B cell (primary cell): Measurements from ENCODE around the gene EFCAB14. TPM values are rescaled to one million over a fixed set of nuclear protein-coding genes. Genes with fewer than 3 reads are reported as not detected.

ENCODE experiments used
- ATAC-seq: fragments of 200-7000 bp; cut with Tn5 transposase; one replicate; pipeline ENCODE4 v1.10.0; 2021; ENCODE audit warnings: low read depth, mild to moderate bottlenecking, moderate number of reproducible peaks, moderate library complexity
- CTCF ChIA-PET: fragments of 350-600 bp; sonication (Branson Sonifier 250); formaldehyde crosslinking; loops from one replicate; lab custom pipeline; 2021; ENCODE audit warnings: antibody characterized with exemption, inconsistent platforms; lab: Charles Lee
- POLR2A ChIA-PET: fragments of 350-600 bp; sonication (Branson Sonifier 250); formaldehyde crosslinking; loops from one replicate; lab custom pipeline; 2021; ENCODE audit warnings: antibody characterized with exemption; lab: Charles Lee
- DNase-seq: peaks from one replicate; pipeline ENCODE4 v3.0.0; 2013
- H2AFZ ChIP-seq: 2 replicates; pipeline ENCODE4 v1.6.1; 2012; ENCODE audit warnings: mild to moderate bottlenecking, low read depth, low read length; ENCODE audit not compliant: insufficient read depth, poor library complexity, severe bottlenecking
- H3K27ac ChIP-seq, 2 donors: 1 replicate in 1 of 2; 2 replicates in 1 of 2; pipeline ENCODE4 v1.5.1; 2012 to 2013; ENCODE audit warnings: low read length in 2 of 2, mild to moderate bottlenecking in 2 of 2, moderate library complexity in 1 of 2
- H3K27me3 ChIP-seq, 4 experiments: fragments of 200-600 bp in 1 of 4; sonication (generic) in 1 of 4; replicated peaks in 1 of 4; 1 replicate in 2 of 4; 2 replicates in 2 of 4; pipeline versions ENCODE4 v1.6.1 to v1.7.0; 2013 to 2016; ENCODE audit warnings: low read length in 3 of 4, mild to moderate bottlenecking in 2 of 4, mixed read lengths in 1 of 4, moderate library complexity in 1 of 4; ENCODE audit not compliant: insufficient read depth in 4 of 4, control insufficient read depth in 3 of 4; ENCODE audit errors: control extremely low read depth in 1 of 4
- H3K36me3 ChIP-seq, 2 experiments: replicated peaks in 1 of 2; 1 replicate in 1 of 2; 2 replicates in 1 of 2; pipeline versions ENCODE4 v1.6.1 to v1.7.1; 2013; ENCODE audit warnings: low read length in 1 of 2; ENCODE audit not compliant: insufficient read depth in 2 of 2, control insufficient read depth in 1 of 2; ENCODE audit errors: control extremely low read depth in 1 of 2, extremely low read depth in 1 of 2
- H3K4me1 ChIP-seq, 2 donors: fragments of 200-600 bp in 1 of 2; sonication (generic) in 1 of 2; 1 replicate in 1 of 2; 2 replicates in 1 of 2; pipeline versions ENCODE4 v1.5.1 to v1.6.1; 2013 to 2017; ENCODE audit warnings: low read length in 2 of 2; ENCODE audit not compliant: control insufficient read depth in 2 of 2, insufficient read depth in 2 of 2
- H3K4me2 ChIP-seq: replicated peaks from 2 replicates; pipeline ENCODE3; 2012; ENCODE audit warnings: mild to moderate bottlenecking, low read depth, low read length; ENCODE audit not compliant: poor library complexity, severe bottlenecking
- H3K4me3 ChIP-seq, 5 experiments: fragments of 200-600 bp in 1 of 5; sonication (generic) in 1 of 5; 1 replicate in 3 of 5; 2 replicates in 2 of 5; pipeline versions ENCODE4 v1.5.1 to v1.7.0; 2011 to 2016; ENCODE audit warnings: low read length in 4 of 5, mild to moderate bottlenecking in 4 of 5, low read depth in 2 of 5, control low read depth in 1 of 5, moderate library complexity in 1 of 5; ENCODE audit not compliant: insufficient read depth in 1 of 5; ENCODE audit errors: control extremely low read depth in 1 of 5, extremely low read depth in 1 of 5
- H3K79me2 ChIP-seq: fragments of 200-600 bp; sonication (generic); one replicate; pipeline ENCODE4 v1.6.0; 2016; ENCODE audit warnings: low read length; ENCODE audit not compliant: control insufficient read depth, insufficient read depth
- H3K9ac ChIP-seq: fragments of 200-600 bp; sonication (generic); 2 replicates; pipeline ENCODE4 v1.6.1; 2017; ENCODE audit warnings: mild to moderate bottlenecking, low read length, moderate library complexity
- H3K9me3 ChIP-seq, 3 donors: one replicate each; pipeline versions ENCODE4 v1.6.1 to v1.7.1; 2013; ENCODE audit warnings: low read length in 2 of 3; ENCODE audit not compliant: control insufficient read depth in 2 of 3, insufficient read depth in 1 of 3; ENCODE audit errors: control extremely low read depth in 1 of 3
- H4K20me1 ChIP-seq: 2 replicates; pipeline ENCODE4 v1.6.0; 2012; ENCODE audit warnings: mild to moderate bottlenecking, low read length; ENCODE audit not compliant: insufficient read depth, control insufficient read depth, poor library complexity, severe bottlenecking
- H3K27ac Mint-ChIP-seq: one replicate; pipeline ENCODE4 v1.8.0; 2021; ENCODE audit warnings: mixed read lengths
- H3K27me3 Mint-ChIP-seq: one replicate; pipeline ENCODE4 v1.8.0; 2021; ENCODE audit warnings: mixed read lengths
- H3K4me1 Mint-ChIP-seq: one replicate; pipeline ENCODE4 v1.8.0; 2021; ENCODE audit warnings: mixed read lengths
- H3K4me3 Mint-ChIP-seq: one replicate; pipeline ENCODE4 v1.8.0; 2021; ENCODE audit warnings: mixed read lengths
- H3K9me3 Mint-ChIP-seq: one replicate; pipeline ENCODE4 v1.8.0; 2022; ENCODE audit warnings: mixed read lengths; ENCODE audit not compliant: insufficient read depth
- EZH2 ChIP-seq: IDR thresholded peaks from 2 replicates; pipeline ENCODE4 v1.6.1; 2012; ENCODE audit warnings: borderline replicate concordance, low read depth, mild to moderate bottlenecking, moderate library complexity, low read length; ENCODE audit not compliant: insufficient read depth, poor library complexity, severe bottlenecking
- WGBS: methylation state at CpG from one replicate; pipeline ENCODE4 v1.1.5; 2013; ENCODE audit warnings: missing lambda C conversion rate; ENCODE audit not compliant: insufficient coverage; 5-methylcytosine and 5-hydroxymethylcytosine counted together
- intact Hi-C: fragments of 100-400 bp; cut with micrococcal nuclease; formaldehyde crosslinking; loops from one replicate; pipeline ENCODE4 v1.10.0; 2022
- polyA plus RNA-seq: library from polyadenylated mRNA; depleted of rRNA; stranded (reverse); fragments of >200 nt; gene quantifications from 2 replicates; pipeline ENCODE4 v1.2.3, GENCODE V29; 2012
- total RNA-seq, 2 donors: library from RNA; stranded (reverse); fragments of 120-200 nt in 1 of 2; gene quantifications; 1 replicate in 1 of 2; 2 replicates in 1 of 2; pipeline versions ENCODE4 v1.2.3 to v1.2.4, GENCODE V29; 2013 to 2022
- TF ChIP-seq, protein P1 (sequence below): fragments of 200-600 bp; IDR thresholded peaks from one replicate; pipeline ENCODE4 v1.8.0; 2022; ENCODE audit warnings: antibody characterized with exemption, mild to moderate bottlenecking

EFCAB14 gene
- total and polyA plus RNA-seq, 2 donors (not counting 1 experiment from before 2014, with no cell fraction given): 22.8 to 98.8 TPM

DNA sequence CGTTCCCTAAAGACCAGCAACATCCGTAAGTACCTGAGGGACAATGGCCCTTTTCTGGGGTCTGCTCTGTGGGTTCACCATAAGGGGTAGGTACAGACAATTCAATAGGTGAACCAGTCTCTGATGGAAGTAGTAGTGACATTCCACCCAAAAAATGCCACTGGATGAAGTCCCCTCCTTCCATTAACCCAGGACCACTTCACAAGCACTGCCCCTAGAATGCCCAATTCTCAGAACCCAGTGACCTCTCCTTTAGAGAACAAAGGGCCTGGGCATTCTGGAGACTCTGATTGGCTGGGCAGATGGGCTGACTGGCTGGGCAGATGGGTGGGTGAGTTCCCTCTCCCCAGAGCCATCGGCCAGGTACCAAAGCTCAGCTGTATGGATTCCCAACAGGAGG lies 47.4 kb downstream of the EFCAB14 start, which contains the start of gene TEX38:
Gene TEX38, plus strand, starts transcription at position 301 of the 400 bp plus-strand sequence. Its CDS starts 81 bp downstream, at position 382.
- Histone ChIP-seq H4K20me1 (no peaks in the 10 kb centered on the region), H3K27me3 (no peaks in the 10 kb centered on the region), H3K9ac (no peak within 1 kb of the TSS), H2AFZ (no peak within 1 kb of the TSS), H3K36me3 (peaks cover 5 to 8% of the 10 kb centered on the region in 2 experiments), H3K27ac (no peak within 1 kb of the TSS), H3K9me3 (no peaks in the 10 kb centered on the region), H3K4me1 (peaks cover 19 to 20% of the 10 kb centered on the region in 2 donors), H3K79me2 (peaks cover 8% of the 10 kb centered on the region), H3K4me3 (no peak within 1 kb of the TSS), H3K4me2 (no peak within 1 kb of the TSS)
- no peaks in the 10 kb centered on the region for H3K27me3 Mint-ChIP-seq
- whole genome bisulfite sequencing: 94% methylated on average over 2 of the region's 3 CpGs
- intact Hi-C loops: no loop called here
- no peak within 1 kb of the TSS for H3K27ac Mint-ChIP-seq
- H3K9me3 Mint-ChIP-seq: no peaks in the 10 kb centered on the region
- H3K4me3 Mint-ChIP-seq: no peak within 1 kb of the TSS
- ATAC-seq (no peak), DNase-seq (no peak)
- POLR2A ChIA-PET: no interaction called here
- CTCF ChIA-PET: interaction anchor here (0.6 kb wide), 1 partner anchor 53 kb away, joined by 3 read pairs; no protein-coding TSS in a partner anchor
- TF ChIP-seq, protein P1, sequence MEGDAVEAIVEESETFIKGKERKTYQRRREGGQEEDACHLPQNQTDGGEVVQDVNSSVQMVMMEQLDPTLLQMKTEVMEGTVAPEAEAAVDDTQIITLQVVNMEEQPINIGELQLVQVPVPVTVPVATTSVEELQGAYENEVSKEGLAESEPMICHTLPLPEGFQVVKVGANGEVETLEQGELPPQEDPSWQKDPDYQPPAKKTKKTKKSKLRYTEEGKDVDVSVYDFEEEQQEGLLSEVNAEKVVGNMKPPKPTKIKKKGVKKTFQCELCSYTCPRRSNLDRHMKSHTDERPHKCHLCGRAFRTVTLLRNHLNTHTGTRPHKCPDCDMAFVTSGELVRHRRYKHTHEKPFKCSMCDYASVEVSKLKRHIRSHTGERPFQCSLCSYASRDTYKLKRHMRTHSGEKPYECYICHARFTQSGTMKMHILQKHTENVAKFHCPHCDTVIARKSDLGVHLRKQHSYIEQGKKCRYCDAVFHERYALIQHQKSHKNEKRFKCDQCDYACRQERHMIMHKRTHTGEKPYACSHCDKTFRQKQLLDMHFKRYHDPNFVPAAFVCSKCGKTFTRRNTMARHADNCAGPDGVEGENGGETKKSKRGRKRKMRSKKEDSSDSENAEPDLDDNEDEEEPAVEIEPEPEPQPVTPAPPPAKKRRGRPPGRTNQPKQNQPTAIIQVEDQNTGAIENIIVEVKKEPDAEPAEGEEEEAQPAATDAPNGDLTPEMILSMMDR: no peak
- no peak for TF ChIP-seq EZH2
- H3K4me1 Mint-ChIP-seq: peaks cover 23% of the 10 kb centered on the region

DNA sequence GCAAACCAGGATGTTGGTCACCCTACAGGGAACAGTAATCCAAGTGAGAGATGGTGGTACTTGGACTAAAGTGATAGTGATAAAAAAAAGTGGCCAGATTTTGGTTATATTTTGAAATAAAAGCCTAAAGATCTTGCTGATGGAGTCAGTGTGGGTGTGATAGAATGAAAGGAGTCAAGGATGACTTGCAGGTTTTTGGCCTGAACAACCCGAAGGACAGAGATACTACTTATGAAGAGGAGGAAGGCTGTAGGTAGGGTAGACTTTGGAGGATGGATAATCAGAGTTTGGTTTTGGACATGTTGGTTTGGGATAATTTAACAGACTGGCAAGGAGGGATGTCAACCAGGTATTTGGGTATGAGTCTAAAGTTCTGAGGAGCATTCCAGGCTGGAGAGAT lies 48.8 kb downstream of the EFCAB14 start:
- H3K27me3 ChIP-seq: no peaks in the 10 kb centered on the region
- ATAC-seq (no peak), DNase-seq (no peak)
- ChIA-PET CTCF (no interaction called here), POLR2A (no interaction called here)
- Mint-ChIP-seq H3K4me1 (peaks cover 14% of the 10 kb centered on the region), H3K9me3 (no peaks in the 10 kb centered on the region), H3K27ac (no peak overlapping the region), H3K27me3 (no peaks in the 10 kb centered on the region), H3K4me3 (no peak overlapping the region)
- H3K79me2 ChIP-seq: peaks cover 17% of the 10 kb centered on the region
- peaks cover 13 to 16% of the 10 kb centered on the region in 2 donors for H3K4me1 ChIP-seq
- no peak for TF ChIP-seq EZH2
- TF ChIP-seq, protein P1: no peak
- no peak overlapping the region for H3K27ac ChIP-seq
- intact Hi-C loops: no loop called here
- H3K36me3 ChIP-seq: peaks cover 5 to 8% of the 10 kb centered on the region in 2 experiments
- H3K9me3 ChIP-seq: no peaks in the 10 kb centered on the region
- H4K20me1 ChIP-seq: no peaks in the 10 kb centered on the region
- 85% methylated on average over 1 of the region's 1 CpG for WGBS
- no peak overlapping the region for H3K4me3 ChIP-seq
- H3K4me2 ChIP-seq: no peak overlapping the region
- H3K9ac ChIP-seq: no peak overlapping the region
- no peak overlapping the region for H2AFZ ChIP-seq
